ENCODE measurements around the gene FFAR4.

Gene FFAR4

GRCh38 chr10:93573051-93573909, 6.8 kb downstream of the FFAR4 start:
- DNase-seq: no peak

- no peak for DNase-seq
Observed at GRCh38 chr10:93573924-93574323, 7.5 kb downstream of the FFAR4 start.

GRCh38 chr10:93576888-93577287, 10.4 kb downstream of the FFAR4 start:
- no peak for DNase-seq

GRCh38 chr10:93577565-93577964, 11.1 kb downstream of the FFAR4 start:
- no peak for DNase-seq

GRCh38 chr10:93579089-93579488, 12.6 kb downstream of the FFAR4 start:
- DNase-seq: no peak

- DNase-seq: no peak
Observed at GRCh38 chr10:93579985-93580711, 13.7 kb downstream of the FFAR4 start.

GRCh38 chr10:93580828-93581227, 14.4 kb downstream of the FFAR4 start:
- DNase-seq: no peak

GRCh38 chr10:93584445-93584844, 18.0 kb downstream of the FFAR4 start:
- no peak for DNase-seq

GRCh38 chr10:93589648-93590562, 23.4 kb downstream of the FFAR4 start:
- DNase-seq: no peak

- DNase-seq: no peak
Observed at GRCh38 chr10:93590638-93591037, 24.2 kb downstream of the FFAR4 start.

- DNase-seq: no peak
Observed at GRCh38 chr10:93591065-93591808, 24.8 kb downstream of the FFAR4 start.

- no peak for DNase-seq
Observed at GRCh38 chr10:93593254-93593653, 26.8 kb downstream of the FFAR4 start.

GRCh38 chr10:93593749-93594148, 27.3 kb downstream of the FFAR4 start:
- no peak for DNase-seq

- no peak for DNase-seq
Observed at GRCh38 chr10:93594518-93594917, 28.1 kb downstream of the FFAR4 start.

GRCh38 chr10:93595378-93596161, 29.1 kb downstream of the FFAR4 start:
- DNase-seq: no peak

- DNase-seq: no peak
Observed at GRCh38 chr10:93596539-93596938, 30.1 kb downstream of the FFAR4 start.

GRCh38 chr10:93597075-93597599, 30.7 kb downstream of the FFAR4 start:
- DNase-seq: no peak

- no peak for DNase-seq
Observed at GRCh38 chr10:93598157-93598556, 31.7 kb downstream of the FFAR4 start.

- DNase-seq: no peak
Observed at GRCh38 chr10:93599335-93599734, 32.9 kb downstream of the FFAR4 start.

GRCh38 chr10:93599778-93600177, 33.3 kb downstream of the FFAR4 start:
- no peak for DNase-seq

GRCh38 chr10:93600446-93601145, 34.1 kb downstream of the FFAR4 start:
- DNase-seq: no peak
